HepG2 (cell line): ENCODE results near the gene VDAC1. TPM values are rescaled to one million over a fixed set of nuclear protein-coding genes. Genes with fewer than 3 reads are reported as not detected.

ENCODE experiments used
- ARNTL ChIP-seq: sonication (generic); formaldehyde crosslinking; IDR thresholded peaks from 2 replicates; pipeline ENCODE4 v1.4.0; 2020; ENCODE audit warnings: mild to moderate bottlenecking, missing genetic modification reagents
- CENPBD1 ChIP-seq: sonication (generic); formaldehyde crosslinking; IDR thresholded peaks from 2 replicates; pipeline ENCODE4 v1.8.0; 2022; ENCODE audit warnings: missing genetic modification reagents, low read depth, mild to moderate bottlenecking, borderline replicate concordance
- FOSL2 ChIP-seq: sonication (generic); formaldehyde crosslinking; IDR thresholded peaks from 2 replicates; pipeline ENCODE4 v1.4.0; 2020; ENCODE audit warnings: missing genetic modification reagents
- STAT5B ChIP-seq: sonication (generic); formaldehyde crosslinking; IDR thresholded peaks from 2 replicates; pipeline ENCODE4 v1.4.0; 2020; ENCODE audit warnings: missing genetic modification reagents
- ZBTB39 ChIP-seq: sonication (generic); formaldehyde crosslinking; IDR thresholded peaks from 2 replicates; pipeline ENCODE4 v1.5.0; 2020; ENCODE audit warnings: missing genetic modification reagents
- ZNF256 ChIP-seq: sonication (generic); formaldehyde crosslinking; conservative IDR thresholded peaks from 2 replicates; pipeline ENCODE4 v1.4.0; 2020; ENCODE audit warnings: missing genetic modification reagents
- ZNF512B ChIP-seq: sonication (generic); formaldehyde crosslinking; IDR thresholded peaks from 2 replicates; pipeline ENCODE4 v1.5.1; 2020; ENCODE audit warnings: missing genetic modification reagents, mild to moderate bottlenecking, borderline replicate concordance
- ZNF672 ChIP-seq: sonication (generic); formaldehyde crosslinking; IDR thresholded peaks from 2 replicates; pipeline ENCODE4 v1.8.1; 2022; ENCODE audit warnings: missing genetic modification reagents
- ZNF720 ChIP-seq: sonication (generic); formaldehyde crosslinking; IDR thresholded peaks from 2 replicates; pipeline ENCODE4 v1.4.0; 2020; ENCODE audit warnings: missing genetic modification reagents
- polyA plus RNA-seq, 8 experiments: library from polyadenylated mRNA; depleted of rRNA in 3 of 8; stranded (reverse) in 7 of 8; unstranded in 1 of 8; fragments of >200 nt; fragmentation: Illumina TruSeq in 4 of 8; extraction: Trizol in 4 of 8; gene quantifications; 2 replicates each; pipeline versions ENCODE4 v1.2.1 to v1.2.3, GENCODE V29; 2011 to 2016; ENCODE audit warnings: low read depth in 4 of 8, missing spikeins in 1 of 8, mixed read lengths in 1 of 8; ENCODE audit not compliant: insufficient read depth in 1 of 8
- total RNA-seq, 5 experiments: library from RNA; depleted of rRNA; stranded (reverse); fragments of >200 nt; fragmentation: Illumina TruSeq; extraction: Trizol; gene quantifications; 2 replicates each; pipeline ENCODE4 v1.2.3, GENCODE V29; 2016; ENCODE audit warnings: low read depth in 1 of 5

VDAC1 gene
- total and polyA plus RNA-seq, 2 of the 13 experiments (the other 11 are each of a cell fraction or from before 2014, with no cell fraction given): 112 to 380 TPM

GRCh38 chr5:134051305-134051704 lies 46.5 kb upstream of the VDAC1 start (continued):
- TF ChIP-seq ZBTB39 (CRISPR knock-in tag): no peak
- TF ChIP-seq STAT5B (CRISPR knock-in tag): no peak
- TF ChIP-seq ZNF672 (CRISPR knock-in tag): no peak
- no peak for TF ChIP-seq CENPBD1 (CRISPR knock-in tag)
- TF ChIP-seq ZNF512B (CRISPR knock-in tag): no peak
- TF ChIP-seq ZNF720 (CRISPR knock-in tag): no peak
- TF ChIP-seq ARNTL (CRISPR knock-in tag): no peak
- peak; percentile 79 for TF ChIP-seq FOSL2 (CRISPR knock-in tag)
- TF ChIP-seq ZNF256: no peak
